NCI-H345 treated with DMSO at 0.1 percent for 48 hours (cell line): ENCODE data around the gene C17orf58.
"Not testable (repeated sequence)": the region's sequence is repeated elsewhere in the genome, so short reads cannot be mapped to it uniquely, and the experiment has no call there.

Experiments
- DNase-seq: peaks from one replicate; lab custom pipeline; 2025; ENCODE audit not compliant: unreplicated experiment; lab: John Stamatoyannopoulos, UW

Gene C17orf58

DNA sequence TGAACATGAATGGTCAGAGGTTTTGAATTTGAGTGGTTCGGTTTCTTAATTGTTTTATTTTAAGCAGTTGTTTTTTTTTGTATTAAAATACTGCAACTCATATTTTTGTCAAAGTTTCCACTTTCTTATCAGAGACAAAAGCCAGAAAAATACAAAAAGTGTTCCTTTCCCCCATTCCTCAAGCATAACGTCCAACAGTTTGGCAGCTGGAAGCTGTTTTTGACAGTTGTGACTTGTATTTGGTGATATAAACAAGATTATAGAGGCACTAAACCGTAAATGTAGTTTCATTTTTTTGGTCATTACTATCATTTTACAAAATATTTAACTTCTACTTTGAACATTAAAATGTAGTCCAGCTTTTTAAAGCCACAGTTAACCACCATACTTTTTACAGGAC is 36.0 kb downstream of the C17orf58 start:
- DNase-seq = not testable (repeated sequence)

DNA sequence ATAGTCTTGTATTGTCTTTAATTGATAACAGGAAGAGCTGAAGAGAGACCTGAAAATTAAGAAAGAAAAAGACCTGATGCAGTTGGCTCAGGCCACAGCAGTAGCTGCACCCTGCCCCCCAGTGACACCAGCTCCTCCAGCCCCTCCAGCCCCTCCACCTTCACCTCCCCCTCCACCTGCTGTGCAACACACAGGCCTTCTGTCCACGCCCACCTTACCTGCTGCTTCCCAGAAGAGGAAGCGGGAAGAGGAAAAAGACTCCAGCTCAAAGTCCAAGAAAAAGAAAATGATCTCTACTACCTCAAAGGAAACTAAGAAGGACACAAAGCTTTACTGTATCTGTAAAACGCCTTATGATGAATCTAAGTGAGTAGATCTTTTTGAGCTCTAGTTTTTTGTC is 36.8 kb downstream of the C17orf58 start:
- DNase-seq = no peak

DNA sequence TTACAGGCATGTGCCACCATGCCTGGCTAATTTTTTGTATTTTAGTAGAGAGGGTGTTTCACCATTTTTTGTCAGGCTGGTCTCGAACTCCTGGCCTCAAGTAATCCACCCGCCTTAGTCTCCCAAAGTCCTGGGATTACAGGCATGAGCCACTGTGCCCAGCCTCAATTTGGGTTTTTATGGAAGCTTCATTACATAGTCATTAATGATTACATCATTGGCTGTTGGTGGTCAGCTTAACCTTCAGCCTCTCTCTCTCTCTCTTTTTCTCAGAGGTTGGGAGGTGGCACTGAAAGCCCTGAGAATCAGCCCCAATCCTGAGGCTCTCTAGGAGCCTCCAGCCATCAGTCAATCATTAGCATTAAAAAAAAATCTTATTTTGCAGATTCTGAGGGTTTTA is 45.3 kb downstream of the C17orf58 start:
- DNase-seq = no peak

DNA sequence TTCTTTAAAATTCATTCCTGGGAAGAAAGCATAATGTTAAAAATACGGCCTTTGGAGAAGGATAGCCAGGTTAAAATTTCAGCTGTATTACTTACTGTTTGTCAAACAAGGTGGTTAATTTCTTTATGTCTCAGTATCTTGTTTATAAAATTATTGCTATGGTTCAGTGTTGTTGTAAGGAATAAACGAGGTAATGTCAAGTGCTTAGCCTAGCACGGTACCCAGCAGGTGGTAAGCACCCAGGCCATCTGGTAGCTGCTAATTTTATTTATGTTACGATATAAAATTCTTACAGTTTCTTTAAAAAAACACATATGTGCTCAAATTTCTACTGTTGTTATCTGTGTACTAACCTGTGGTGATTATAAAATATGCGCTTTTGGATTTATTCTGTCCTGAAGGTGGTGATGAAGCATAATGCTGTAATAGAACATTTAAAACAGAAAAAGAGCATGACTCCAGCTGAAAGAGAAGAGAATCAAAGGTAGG is 48.9 kb downstream of the C17orf58 start:
- DNase-seq = no peak

DNA sequence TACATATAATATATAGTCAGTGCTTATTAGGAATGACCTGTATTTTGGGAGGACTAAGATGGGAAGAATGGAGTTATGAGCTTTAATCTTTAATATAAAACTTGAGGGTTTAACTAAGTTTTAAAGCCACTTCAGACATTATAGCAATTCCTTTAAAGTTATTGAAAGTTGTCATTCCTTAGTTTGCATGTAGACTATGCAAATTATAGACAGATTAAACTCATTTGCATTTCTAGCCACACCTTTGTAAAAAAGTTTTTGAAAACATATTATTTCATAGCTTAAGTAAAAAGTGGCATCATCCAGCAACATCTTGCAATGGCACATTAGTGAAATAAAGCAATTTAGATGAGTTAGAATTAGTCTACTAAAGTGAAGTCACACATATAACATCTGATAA is 49.8 kb downstream of the C17orf58 start:
- DNase-seq = no peak

DNA sequence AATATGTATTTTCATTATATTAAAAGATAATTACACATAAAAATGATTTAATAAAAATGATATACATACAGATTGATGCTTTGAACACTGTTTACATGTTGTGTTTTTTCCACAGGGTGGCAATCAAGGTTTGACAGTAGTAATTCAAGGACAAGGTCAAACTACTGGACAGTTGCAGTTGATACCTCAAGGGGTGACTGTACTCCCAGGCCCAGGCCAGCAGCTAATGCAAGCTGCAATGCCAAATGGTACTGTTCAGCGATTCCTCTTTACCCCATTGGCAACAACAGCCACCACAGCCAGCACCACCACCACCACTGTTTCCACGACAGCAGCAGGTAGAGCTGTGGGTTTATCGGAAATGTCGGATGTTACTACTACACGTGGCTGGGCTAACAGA is 52.2 kb downstream of the C17orf58 start:
- DNase-seq = no peak

DNA sequence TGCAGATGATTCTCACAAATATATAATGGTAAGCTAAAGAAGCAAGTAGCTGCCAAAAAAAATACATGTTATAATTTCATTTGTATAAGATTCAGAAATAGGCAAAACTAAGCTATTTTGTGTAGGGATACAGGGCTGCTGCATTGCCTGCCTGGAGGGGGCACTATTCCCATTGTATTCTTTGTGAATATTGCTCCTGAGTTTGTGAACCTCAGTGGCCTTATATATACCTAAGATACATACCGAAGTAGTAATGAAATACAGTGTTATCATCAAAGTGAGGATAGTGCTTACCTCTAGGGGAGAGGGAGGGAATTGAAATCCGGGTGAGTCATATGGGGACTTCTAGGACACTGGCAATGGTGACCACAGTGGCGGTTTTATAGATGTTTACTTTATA is 53.5 kb downstream of the C17orf58 start:
- no peak for DNase-seq
